Fibroblast of the aortic adventitia (primary cell): ENCODE measurements around the gene MRPL38. TPM values are rescaled to one million over a fixed set of nuclear protein-coding genes. Genes with fewer than 3 reads are reported as not detected.
A peak's percentile ranks its signal among the peaks of the same experiment; 100 is the strongest.

Experiments used
- DNase-seq: peaks from one replicate; pipeline ENCODE4 v3.0.0-alpha.2; 2010; ENCODE audit warnings: low read depth
- H3K4me3 ChIP-seq: 2 replicates; pipeline ENCODE4 v1.5.1; 2011; ENCODE audit warnings: low read depth, mild to moderate bottlenecking, control low read depth, low read length, moderate library complexity
- total RNA-seq: library from RNA; depleted of rRNA; stranded (reverse); fragments of >200 nt; gene quantifications from 2 replicates; pipeline ENCODE4 v1.2.3, GENCODE V29; 2012; ENCODE audit warnings: low replicate concordance
- TF ChIP-seq, protein P1 (sequence below): IDR thresholded peaks from 2 replicates; pipeline ENCODE4 v1.5.1; 2011; ENCODE audit warnings: mild to moderate bottlenecking, low read length, control low read depth, inconsistent platforms; ENCODE audit not compliant: insufficient read depth

Gene MRPL38
- total RNA-seq, 1 donor, result 27.0 TPM

DNA sequence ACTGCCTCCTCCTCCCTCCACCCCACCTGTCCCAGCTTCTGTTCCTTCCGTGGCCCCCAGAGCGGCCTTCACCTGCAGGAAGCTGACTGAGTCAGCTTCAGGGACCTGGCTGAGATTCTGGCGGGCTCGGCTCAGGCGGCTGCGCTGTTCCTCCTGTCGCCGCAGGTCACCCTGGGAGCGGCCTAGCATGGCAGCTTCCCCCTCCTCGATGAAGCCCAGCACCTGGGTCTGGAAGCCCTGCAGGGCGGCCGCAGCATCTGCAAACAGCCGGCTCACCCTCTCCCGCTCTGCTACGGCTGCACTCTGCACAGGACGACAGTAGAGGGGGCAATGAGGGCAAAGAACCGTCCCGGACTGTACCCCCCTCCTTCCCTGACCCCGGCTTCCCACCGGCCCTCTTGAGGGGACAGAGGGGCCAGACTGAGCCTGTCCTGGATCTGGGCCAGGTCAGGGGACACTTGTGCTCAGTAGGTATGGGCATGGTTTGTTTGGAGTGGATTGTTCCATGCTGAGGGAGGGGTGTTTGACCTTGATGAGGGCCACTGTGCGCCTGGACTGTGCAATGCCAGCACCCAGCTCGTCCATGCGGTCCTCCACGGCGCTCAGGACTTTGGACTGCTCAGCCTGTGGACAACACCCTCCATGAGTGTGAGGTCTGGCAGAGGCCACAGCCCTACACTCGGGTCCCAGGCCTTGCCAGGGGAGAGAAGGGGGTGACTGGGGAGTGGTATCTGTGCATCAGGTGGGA is 28.3 kb downstream of the MRPL38 start:
- TF ChIP-seq, protein P1, sequence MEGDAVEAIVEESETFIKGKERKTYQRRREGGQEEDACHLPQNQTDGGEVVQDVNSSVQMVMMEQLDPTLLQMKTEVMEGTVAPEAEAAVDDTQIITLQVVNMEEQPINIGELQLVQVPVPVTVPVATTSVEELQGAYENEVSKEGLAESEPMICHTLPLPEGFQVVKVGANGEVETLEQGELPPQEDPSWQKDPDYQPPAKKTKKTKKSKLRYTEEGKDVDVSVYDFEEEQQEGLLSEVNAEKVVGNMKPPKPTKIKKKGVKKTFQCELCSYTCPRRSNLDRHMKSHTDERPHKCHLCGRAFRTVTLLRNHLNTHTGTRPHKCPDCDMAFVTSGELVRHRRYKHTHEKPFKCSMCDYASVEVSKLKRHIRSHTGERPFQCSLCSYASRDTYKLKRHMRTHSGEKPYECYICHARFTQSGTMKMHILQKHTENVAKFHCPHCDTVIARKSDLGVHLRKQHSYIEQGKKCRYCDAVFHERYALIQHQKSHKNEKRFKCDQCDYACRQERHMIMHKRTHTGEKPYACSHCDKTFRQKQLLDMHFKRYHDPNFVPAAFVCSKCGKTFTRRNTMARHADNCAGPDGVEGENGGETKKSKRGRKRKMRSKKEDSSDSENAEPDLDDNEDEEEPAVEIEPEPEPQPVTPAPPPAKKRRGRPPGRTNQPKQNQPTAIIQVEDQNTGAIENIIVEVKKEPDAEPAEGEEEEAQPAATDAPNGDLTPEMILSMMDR, result no peak
- DNase-seq, result no peak
- H3K4me3 ChIP-seq, result peak overlapping the region; percentile 93

DNA sequence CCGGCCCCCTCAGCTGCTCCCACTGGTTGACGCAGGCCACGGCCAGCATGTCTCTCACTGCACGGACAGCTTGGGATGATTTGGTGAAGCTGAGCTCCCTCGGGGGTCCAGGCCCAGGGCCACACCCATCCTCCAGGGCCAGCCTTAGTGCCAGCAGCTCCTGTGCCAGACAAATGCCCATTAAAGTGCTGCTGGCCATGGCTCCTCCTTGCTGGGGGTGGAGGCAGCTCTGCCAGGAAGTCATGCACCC is 28.8 kb downstream of the MRPL38 start:
- peak overlapping the region; percentile 93 for H3K4me3 ChIP-seq
- TF ChIP-seq, protein P1, result no peak
- DNase-seq, result no peak

DNA sequence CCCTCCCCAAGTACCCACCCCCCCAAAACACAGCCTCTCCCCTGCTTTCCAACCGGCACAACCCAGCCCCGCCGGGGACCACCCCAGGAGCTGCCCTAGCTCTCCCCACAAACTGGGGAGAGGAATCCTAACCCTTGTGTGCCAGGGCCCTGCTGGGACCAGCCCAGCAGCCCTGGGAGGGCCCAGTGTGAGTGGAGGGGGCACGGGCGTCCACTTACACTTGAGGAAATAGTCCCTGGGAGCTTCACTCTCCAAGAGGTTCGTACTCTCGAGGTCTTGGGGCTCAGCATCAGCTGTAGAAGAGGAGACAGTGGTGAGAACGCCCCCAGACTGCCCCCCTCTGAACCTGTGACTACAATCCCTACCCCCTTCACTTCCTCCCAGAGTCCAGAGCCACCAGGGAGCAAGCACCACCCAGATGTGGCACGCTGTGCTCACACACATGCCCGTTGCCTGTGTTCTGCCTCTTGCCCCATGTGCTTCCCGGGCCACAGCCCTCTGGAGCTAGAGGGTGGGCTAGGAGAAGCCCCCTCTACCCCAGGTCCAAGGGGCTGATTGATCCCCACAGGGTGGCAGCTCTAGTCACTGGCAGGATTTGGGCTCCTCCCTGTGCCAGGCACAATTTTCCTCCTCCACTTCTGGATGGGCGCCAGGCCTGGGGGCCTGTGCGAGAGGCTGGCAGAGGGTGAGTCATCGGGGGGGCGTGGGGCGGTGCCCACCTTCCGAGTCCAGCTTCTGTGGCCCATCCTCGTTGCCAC is 29.3 kb downstream of the MRPL38 start:
- no peak for DNase-seq
- TF ChIP-seq, protein P1, result no peak
- no peak overlapping the region for H3K4me3 ChIP-seq

DNA sequence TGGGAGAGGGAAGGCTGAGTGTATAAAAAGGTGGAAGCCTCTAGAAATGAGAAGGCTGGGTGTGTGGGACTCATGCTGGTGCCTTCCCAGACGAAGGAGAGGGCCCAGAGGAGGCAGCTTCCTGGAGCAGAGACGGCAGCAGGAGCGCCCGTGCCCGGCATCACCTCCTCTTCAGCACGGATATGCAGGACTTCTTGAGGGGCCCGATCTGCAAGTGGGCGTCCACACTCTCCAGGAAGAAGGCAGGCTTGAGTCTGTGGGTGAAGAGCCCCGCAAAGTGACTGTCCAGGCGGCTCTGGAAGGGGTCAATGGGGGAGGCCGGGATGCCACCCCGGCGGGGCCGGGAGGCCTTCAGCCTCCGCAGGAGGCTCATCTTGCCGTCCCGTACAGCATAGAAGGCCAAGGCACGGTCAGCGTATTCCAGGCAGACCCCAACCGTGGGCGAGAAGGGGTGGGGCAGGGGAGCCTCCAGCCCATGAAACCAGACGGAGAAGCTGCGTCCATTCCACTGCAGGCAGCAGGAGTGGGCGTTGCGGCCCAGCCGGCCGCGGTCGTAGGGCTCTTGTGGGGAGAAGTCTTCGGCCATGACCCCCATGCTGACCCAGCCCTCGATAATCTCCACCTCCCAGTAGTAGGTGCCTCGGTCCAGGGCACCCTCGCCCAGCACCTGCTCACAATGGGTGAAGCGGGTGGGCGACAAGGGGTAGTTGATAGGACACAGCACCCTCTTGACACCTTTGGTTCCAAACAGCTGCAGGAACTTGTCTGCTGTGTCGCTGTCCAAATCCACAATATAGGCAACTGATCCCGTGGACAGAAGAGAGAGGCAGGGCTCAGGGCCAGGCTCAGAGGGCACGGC is 30.1 kb downstream of the MRPL38 start:
- TF ChIP-seq, protein P1, result no peak
- DNase-seq, result no peak
- H3K4me3 ChIP-seq, result no peak overlapping the region

DNA sequence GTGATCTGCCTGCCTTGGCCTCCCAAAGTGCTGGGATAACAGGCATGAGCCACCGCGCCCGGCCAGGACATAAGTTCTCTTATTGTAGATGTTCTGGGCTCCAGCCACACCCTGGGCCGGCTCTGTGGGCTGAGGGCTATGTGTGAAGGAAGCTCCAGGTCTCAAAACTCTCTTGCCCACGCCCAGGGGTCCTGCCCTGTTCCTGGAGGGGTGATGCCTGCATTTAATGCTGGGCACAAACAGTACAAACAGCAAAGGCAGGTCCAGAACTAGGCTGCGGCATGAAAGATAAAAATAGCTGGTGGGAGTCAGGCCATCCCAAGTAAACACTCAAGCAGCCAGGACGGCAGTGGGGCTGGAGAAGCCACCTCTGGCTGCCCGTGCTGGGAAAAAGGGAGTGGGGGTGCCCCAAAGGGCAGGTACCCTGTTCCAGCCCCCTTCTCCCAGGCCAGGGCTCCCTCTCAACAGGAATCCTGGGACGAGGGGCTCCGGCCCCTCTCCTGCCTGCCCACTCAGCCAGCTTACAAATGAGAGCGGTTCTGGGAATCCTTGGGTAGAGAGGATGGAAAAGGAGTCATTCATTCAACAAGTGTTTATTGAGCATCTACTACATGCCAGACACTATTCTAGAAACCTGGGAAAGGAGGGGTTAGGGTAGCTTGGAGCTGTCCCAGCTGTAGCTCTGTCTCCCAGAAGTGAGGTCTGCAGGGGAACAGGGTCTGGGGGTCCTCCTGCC is 30.9 kb downstream of the MRPL38 start:
- TF ChIP-seq, protein P1, result no peak
- no peak for DNase-seq
- no peak overlapping the region for H3K4me3 ChIP-seq
